ENCODE measurements around the gene KCTD15.
A peak's percentile ranks its signal among the peaks of the same experiment; 100 is the strongest.

KCTD15 gene, protein sequence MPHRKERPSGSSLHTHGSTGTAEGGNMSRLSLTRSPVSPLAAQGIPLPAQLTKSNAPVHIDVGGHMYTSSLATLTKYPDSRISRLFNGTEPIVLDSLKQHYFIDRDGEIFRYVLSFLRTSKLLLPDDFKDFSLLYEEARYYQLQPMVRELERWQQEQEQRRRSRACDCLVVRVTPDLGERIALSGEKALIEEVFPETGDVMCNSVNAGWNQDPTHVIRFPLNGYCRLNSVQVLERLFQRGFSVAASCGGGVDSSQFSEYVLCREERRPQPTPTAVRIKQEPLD

DNA sequence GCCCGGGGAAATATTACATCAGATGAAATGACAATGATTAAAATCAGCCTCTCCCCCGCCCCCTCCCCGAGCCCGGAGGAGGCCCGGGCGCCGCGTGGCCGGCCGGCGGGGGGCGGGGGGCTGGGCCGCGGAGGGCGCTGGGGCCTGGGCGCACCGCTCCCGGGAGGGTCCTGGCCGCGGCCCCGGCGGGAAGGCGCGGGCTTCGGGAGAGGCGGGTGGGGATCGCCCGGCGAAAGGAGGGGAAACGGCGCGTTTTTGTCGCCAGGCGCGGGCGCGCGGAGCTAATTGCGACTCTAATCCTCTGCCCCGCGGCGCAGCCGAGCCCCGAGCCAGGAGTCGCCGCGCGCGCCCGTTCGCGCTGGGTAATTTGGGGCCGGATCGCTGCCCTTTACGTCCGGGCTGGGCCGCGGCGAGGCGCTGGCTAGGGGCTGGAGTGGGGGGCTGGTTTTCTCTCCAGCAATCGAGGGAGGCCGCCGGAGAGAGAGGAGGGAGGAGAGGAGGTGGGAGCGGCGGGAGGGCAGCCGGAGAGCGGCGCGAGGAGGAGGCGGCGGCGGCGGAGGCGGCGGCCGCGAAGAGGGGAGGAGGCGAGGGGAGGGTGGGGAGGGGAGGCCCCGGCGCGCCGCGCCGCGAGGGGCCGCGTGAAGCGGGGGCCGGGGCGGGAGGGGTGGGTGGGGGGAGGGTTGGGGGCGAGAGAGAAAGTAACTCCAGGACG, at the start of gene KCTD15:
Gene KCTD15, plus strand, starts transcription at position 707 of the 712 bp plus-strand sequence. CDS start 3,585 bp downstream, outside the sequence.
- DNase-seq = peak; percentile 26

DNA sequence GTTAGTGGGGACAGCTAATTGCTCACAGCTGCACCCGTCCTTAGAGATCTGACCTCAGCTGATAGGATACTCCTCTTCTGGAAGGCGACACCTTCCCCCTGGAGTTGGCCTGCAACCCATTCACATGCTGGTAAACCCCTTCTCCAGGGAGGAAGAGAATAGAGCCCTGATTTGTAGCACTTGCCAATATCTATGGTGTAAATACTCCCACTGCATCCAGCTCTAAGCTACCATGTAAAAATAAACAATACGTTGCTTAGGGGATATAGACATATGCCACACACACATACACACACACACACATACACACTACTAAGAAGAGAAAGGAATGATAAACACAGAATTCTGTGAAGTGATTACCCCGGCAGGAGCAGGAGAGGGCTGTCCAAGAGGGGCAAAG, 49.4 kb upstream of the KCTD15 start:
- no peak for DNase-seq

DNA sequence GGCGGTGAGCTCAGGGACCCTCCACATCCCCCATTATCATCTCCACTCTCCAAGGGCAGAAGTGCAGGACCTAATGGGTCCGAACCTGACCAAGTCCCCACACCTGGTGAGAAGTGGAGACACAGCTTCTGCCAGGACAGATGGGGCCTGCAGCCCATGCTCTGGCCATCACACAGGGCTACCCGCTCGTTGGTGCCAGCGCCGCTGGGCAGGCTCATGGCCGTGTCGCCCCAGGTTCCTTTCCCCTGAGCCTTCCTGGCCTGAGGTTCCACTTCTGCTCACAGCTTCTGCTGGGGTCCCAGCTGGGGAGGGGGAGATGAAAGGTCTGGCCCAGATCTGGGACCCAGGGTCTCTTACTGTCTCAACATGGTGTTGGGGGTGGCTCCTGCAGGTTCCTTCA, 48.4 kb upstream of the KCTD15 start:
- no peak for DNase-seq

DNA sequence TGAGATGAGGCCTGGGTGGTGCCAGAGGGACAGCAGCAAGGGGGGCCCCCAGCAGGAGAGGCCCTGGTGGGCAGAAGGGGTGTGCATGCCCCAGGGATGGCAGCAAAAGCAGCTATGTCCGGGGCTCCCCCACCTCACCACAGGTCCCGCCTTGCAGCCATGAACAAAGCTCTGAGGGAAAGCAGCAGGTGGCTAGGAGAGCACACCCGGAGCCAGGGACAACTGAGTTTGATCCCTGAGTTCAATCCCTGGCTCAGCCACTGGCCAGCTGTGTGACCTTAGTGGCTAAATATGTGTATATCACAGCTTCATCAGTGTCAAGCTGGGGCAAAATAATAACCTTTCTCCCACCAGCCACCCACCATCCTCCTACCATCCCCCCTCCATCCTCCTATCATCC, 47.7 kb upstream of the KCTD15 start:
- no peak for DNase-seq

DNA sequence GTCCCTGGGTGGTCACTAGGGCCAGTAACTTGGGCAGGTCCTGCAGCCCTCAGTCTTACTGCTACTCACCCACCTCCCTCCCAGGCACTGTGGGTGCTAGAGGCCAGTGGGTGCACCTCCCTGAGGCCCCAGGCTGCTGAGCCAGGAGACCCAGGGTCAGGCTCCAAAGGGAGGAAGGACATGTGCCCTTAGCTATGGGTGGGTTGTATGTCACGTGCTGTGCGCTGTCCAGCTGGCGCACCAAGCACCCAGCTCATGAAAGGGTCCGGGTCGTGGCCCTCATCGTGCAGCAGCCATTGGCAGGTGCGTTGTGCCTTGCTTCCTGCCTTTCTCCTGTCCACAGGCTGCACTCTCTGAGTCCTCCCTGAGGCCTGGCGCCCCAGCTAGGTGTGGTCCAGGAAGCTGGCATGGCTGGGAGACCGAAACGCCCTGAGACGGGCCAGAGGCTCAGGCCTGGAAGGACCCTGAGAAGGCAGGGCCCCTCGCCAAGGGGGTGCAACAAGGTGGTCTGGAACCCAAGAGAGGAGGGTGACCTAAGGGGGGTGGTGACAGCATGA, 47.0 kb upstream of the KCTD15 start:
- no peak for DNase-seq

DNA sequence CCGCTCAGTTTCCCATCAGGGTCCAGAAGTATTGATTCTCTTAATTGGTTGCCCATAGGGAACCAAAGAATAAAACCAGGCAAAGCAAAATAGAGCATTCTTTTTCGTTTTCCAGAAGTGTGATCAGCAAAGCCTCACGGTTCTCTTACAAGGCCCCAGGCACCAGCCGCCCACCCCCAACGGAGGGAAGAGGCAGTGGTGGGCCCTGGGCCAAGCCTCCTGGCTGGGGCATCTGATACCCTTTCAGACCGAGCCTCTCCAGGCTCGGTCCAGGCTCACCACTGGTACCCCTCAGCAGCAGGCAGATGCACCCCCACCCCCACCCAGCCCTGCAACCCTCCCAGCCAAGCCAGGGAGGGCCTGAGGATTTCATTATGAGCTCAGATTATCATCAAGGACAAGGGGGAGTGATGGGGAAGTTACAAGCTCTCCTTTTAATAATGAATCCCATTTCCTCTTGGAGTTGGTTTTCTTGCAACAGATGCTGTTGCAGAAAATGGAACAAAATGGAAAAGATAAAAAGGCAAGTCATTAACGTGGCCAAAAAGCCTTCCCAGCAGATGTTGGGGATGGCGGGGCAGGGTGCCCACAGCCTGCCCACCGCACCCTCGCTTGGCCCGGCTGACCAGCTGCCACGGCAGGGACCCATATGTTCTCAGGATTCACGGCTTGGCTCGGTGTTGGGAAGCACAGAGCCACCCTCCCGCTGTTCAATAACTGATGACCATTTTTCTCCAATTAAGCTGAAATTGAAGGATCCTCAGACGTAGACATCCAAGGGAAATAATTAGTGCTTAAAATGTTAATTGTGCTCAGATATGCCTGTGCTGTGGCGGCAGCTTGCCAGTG, 45.9 kb upstream of the KCTD15 start:
- no peak for DNase-seq

DNA sequence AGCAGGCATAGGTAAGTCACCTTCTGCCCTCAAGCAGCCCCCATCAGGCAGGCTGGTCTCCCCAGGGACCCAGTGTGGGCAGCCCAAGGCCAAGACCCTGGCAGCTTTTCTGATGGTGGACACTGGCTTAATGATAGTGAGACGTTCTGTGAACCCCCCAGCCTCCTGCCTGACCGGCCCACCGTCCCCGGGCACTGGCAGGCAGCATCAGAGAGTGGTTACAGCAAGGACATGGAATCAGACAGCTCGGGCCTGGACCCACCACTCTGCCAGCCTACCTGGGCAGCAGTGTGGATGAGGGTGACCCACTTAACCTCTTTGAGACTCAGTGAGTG, 45.3 kb upstream of the KCTD15 start:
- DNase-seq = no peak

DNA sequence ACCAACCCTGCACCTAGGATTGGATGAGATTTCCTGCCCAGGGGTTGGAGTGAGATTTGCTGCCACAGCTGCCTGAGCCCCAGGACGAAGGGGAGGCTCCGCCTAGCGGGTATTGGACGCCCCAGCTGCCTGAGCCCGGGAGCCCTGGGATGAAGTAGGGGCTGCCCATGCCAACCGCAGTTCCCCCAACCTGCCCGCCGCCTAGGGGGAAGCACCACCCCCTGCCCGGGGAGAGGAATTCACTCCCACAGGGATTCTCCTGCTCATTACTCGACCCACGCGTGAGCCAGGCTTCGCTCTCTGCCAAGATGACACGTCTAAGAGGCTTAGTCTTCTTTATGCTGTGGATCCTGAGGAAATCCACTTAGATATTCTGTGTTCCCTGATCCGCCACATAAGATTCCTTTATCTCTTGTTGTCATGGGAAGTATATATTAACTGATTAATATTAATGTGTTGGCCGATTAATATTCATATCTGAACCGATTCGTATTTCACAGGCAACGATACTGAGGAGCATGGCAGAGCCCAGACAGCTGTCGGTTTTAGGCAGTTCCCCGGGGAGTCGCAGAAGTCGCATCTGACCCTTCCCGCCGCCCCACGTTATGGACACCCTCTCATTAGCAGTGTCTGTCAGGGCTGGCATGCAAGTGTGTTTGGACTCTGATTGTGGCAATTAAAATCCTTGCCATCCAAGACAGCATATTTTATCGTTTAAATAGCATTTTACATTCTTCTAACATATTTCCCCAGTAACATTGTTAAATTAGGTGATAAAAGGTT, 44.5 kb upstream of the KCTD15 start:
- no peak for DNase-seq

DNA sequence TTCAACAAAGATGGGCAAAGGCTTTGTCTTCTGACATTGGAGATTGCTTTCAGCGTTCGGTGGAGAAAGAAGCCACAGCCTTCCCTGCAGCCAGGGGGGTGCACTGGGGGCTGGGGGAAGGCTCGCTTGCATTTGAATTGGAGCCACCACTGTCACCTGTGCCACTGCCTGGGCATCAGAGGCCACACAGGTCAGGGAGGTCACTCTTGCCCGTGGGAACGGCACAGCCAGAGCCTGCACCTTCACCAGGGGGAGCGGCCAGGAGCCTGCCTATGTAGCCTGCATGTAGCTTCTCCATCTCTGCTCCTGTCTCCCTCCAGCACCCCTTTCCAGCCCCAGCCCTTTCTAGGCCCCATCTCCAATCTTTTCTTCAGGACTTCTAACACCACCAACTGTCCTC, 43.7 kb upstream of the KCTD15 start:
- no peak for DNase-seq

DNA sequence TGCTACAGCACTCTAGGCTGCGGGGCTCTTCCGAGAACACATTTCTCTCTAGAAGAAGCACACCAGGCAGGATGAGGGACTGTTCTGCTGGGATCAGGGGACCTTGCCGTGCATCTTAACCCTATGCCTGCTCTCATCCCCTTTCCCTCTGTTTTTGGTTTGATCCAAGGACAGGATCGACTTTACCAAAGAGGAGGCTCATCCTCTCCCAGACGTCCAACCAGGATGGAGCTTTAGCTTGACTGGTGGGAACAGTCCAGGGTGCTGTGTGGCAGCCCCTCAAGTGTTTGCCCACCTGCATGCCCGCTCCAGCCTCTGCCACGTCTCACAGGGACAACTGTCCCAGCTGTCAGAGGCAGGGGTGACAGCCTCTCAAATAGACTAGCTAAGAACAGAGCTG, 42.3 kb upstream of the KCTD15 start:
- DNase-seq = no peak

DNA sequence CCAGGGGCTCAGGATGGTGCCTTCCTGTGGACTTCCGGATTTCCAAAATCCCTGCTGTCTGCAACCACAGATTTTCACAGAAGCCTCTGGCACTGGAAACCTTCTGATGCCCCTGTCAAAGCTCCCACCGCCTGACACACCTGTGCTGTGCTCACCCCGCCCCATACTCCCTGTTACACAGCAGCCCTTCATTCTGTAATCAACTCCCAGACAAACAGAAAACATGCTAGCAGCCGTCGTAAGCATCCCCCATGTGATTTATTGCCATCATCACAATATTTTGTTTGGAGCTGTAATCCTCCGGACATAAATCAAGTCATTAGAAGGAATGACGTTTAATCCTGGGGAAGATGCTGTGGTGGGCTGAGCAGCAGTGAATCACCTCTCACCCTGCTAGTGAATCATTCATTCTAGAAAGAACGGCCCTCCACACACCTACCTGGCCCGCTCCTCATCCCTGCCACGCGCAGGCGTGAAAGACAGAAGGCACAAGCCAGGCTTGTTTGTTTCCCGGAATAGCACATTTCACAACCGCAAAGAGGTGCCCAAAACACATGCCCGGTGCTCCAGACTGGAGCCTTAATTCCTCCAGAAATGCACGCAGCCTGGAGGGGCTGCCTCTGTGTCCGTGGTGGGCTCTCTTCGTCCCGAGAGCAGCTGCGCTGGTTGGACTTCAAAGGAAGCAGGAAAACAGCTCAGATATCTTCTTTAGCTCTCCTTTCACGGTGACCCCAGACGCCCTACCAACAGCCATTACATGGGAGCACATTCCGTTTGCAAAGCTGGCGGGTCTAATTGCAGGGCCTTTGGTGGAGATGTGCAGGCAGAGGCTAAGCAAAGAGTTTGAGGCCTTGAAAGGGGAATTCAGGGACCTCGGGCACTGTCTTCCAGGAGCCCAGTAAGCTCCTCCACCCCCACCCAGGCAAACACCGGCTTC, 41.3 kb upstream of the KCTD15 start:
- DNase-seq = no peak

DNA sequence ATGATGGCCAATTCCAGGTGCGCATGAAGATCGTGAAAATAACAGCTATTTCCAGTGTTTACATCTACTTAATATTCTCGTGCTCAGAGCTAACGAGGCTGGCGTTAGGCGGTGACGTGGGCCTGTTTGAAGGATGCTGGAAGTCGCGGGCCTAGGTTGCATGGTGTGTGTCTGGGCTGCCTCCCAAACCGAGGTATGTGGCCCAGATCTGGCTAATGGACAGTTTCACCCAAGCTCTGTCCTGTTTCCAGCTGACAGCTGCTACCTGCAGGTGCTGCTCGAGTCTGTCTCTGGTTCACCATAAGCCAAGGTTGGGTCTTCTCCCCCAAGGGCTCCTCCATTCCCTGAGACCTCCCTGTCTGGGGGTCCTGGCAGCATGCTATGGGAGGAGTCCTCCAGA, 40.5 kb upstream of the KCTD15 start:
- no peak for DNase-seq

DNA sequence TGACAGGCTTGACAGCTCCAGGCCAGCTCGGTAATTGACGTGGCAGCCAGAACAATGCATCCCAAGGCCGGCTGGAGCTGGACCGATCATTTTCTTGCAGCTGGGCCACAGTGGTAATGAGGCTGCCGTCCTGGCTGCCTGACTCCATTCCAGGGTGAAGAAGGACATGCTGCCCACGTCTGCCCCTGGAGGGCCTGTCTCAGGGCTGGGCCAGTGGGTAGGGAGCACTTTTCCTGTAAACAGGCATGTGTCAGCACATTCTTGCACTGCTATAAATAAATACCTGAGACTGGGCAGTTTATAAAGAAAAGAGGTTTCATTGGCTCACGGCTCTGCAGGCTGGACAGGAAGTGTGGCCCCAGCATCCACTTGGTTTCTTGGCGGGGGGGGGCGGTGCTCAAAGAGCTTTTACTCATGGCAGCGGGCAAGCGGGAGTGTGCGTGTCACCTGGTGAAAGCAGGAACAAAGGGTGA, 38.1 kb upstream of the KCTD15 start:
- no peak for DNase-seq

DNA sequence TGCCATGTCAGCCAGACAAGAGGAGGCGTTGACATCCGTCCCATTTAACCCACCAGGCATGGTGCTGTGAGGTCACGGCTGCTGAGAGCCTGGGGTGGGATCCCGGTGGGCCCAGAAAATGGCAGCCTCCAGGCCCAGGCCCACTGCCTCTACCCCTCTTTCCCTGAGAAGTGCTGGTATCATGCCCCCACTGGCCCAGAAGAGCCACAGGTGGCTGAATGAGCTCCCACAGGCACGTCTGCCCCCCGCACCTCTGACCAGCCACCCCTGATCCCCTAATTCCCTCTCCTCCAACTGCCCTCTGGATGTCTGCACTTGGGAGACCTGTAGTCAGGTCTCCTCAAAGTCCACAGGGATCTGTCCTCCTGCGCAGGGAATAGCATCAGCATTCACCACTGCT, 37.3 kb upstream of the KCTD15 start:
- no peak for DNase-seq

DNA sequence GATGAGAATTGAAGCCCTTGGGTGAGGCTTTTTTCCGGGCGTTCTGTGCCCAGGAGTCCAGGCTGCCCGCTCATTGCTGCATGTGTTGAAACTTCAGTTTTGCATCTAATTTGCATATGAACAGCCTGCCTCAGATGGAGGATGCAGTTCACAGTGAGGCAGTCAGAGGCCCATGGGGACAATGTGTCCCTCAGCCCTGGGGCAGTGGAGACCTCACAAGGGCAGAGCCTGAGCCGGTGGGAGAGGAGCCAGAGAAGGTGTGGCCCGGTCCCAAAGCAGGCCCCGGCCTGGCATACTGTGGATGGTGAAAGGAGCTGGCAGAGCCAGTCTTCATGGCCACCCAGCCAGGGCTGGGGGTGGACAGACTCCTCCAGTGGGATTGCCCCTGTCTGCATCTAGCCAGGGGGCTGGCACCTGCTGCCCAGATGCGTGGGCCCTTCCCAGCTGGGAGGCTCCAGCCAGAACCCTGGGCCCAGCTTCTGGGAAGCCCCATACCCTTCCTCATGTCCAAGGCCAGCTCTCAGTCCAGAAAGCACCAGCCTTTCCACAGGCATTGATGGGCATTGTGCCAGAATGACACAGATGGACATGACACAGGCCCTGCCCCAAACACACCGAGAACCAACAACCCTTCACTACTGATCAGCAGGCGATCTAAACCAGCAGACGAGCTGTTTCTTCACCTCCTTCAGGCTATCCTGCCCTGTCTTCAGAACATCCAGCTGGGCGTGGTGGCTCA, 32.9 kb upstream of the KCTD15 start:
- no peak for DNase-seq

DNA sequence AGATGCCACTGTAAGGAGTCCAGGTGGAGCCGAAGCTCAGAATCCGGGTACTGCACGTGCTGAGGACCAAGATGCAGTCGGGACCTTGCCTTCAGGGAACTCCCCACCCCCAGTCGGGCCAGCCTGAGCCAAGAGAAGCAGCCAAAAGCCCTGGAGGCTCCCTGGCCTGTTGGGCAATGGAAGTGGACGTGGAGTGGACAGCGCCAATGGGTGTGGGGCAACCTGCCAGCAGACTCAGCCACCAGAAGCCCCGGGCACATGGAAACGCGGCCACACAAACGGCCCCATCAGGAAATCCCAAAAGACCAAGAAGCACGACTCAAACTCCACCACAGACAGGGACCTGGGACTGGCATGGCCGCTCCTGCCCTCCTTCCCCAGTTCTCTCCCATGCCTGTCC, 30.0 kb upstream of the KCTD15 start:
- no peak for DNase-seq

DNA sequence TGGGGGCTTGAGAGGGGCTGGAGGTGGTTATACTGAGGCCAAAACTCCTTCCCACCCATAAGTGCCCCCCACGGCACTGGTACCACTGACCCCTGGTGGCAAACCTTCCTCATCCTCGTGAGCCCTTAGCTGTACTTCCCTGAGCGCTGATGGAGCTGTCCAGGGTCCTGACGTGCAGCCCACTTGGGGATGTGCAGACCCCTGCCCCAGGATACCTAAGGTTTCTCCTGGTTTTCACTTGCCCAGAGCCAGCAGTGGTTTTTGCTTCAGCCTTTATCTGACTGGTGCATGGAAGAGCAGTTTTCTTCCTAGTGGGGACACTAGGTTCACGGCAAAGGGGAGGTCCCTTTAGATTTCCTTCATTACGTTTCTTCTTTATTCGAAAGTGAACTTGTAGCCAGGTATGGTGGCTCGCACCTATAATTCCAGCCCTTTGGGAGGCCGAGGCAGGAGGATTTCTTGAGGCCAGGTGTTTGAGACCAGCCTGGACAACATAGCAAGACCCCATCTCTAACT, 28.7 kb upstream of the KCTD15 start:
- DNase-seq = peak; percentile 10

DNA sequence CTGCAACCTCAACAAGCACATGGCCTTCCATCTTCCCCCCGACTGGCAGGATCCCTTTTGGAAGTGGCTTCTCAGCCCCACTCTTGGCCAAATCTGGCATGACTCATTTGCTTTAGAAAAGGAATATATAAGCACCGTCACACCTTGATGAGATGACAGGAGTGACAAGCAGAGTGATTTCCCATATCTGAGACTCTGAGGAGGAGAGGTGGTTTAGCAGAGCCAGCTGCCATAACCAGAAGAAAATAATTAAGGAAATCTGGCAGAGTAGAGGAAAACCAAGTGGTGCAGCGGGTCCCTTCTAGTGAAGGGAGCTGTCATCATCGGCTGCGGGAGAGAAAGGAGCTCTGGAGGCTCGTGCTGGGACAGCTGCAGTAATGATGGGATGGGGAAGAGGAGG, 27.5 kb upstream of the KCTD15 start:
- no peak for DNase-seq

DNA sequence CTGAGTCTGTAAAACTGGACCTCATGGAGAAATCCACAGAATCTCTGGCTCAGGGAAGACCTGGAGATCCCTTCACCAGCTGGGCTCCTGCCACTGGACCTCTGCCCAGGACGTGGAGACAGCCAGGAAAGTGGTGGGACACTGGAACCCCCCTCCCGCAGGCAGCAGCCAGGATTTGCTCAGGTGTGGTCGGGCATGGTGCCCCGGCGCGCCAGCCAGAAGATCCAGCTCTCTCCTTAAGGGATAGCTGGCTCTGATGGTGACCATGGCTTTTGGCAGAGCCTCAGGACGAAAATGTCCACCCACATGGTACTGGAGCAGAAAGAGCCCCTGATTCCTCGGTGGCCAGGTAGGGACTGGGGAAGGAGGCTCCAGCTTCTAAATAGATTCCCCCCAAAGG, 26.6 kb upstream of the KCTD15 start:
- no peak for DNase-seq

DNA sequence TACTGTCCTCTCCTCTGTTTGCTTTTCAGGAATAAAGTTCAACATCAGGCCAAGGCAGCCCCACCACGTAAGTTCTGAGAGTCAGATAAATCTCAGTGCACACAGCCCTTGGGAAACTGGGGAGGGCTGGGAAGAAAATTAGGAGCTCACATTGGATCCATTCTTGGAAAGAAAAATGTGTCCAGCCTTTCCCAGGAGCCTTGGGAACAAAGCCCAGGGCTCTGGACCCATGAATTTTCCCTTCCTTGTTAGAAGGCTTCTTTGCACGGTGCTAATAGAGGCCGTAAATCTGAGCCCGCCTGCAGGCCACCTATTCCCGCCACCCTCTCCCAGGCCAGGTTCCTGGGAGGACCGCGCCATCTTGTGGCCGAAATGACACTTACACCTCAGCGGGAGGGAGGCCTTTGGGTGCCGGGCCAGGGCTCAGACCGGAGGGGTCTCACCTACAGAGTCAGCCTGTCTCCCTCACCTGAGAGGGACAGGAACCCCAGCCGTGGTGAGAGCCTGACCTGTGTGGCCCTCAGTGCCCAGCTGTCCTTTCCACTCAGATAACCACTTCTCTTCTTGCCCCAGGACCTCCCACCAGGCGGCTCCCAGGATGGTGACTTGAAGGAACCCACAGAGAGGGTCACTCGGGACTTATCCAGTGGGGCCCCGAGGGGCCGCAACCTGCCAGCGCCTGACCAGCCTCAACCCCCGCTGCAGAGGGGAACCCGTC, 25.1 kb upstream of the KCTD15 start:
- peak; percentile 69 for DNase-seq
